ENCODE results near the gene C3orf20.
"Not testable (repeated sequence)": the region's sequence is repeated elsewhere in the genome, so short reads cannot be mapped to it uniquely, and the experiment has no call there.

Gene C3orf20

GRCh38 chr3:14730703-14731382 lies 55.9 kb downstream of the C3orf20 start:
- no peak for FAIRE-seq
- DNase-seq (ENCODE audit: extremely low spot score, insufficient read length, low read depth) = no peak

GRCh38 chr3:14740983-14741382 lies 66.0 kb downstream of the C3orf20 start:
- DNase-seq (ENCODE audit: extremely low spot score, insufficient read length, low read depth) = no peak

DNA sequence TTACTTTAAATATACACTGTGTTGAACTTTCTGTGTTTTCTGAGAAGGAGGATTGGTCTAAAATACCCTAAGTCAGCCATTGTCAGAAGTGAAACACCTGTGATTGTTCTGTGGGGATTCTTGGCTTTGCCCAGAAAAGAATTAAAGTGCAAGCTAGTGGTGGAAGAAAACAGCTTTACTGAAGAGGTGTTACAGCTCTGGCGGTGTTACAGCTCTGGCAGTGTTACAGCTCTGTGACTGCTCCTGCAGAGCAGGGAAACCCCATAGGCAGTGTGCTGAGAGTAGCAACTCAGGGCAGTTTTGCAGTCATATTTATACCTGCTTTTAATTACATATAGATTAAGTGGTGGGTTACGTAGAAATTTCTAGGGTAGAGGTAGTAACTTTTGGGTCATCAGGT lies 66.6 kb downstream of the C3orf20 start:
- DNase-seq (ENCODE audit: extremely low spot score, insufficient read length, low read depth) (no peak), FAIRE-seq (no peak)

More at GRCh38 chr3:14740983-14741382, 66.0 kb downstream of the C3orf20 start:
- no peak for FAIRE-seq

- no peak for FAIRE-seq
- no peak for DNase-seq (ENCODE audit: extremely low spot score, insufficient read length, low read depth)
Observed at GRCh38 chr3:14744556-14744955, 69.6 kb downstream of the C3orf20 start.

GRCh38 chr3:14750650-14751049 lies 75.7 kb downstream of the C3orf20 start:
- no peak for DNase-seq (ENCODE audit: extremely low spot score, insufficient read length, low read depth)
- no peak for FAIRE-seq

- DNase-seq (ENCODE audit: extremely low spot score, insufficient read length, low read depth); FAIRE-seq: not testable (repeated sequence)
Observed at GRCh38 chr3:14752979-14753378, 78.0 kb downstream of the C3orf20 start.

DNA sequence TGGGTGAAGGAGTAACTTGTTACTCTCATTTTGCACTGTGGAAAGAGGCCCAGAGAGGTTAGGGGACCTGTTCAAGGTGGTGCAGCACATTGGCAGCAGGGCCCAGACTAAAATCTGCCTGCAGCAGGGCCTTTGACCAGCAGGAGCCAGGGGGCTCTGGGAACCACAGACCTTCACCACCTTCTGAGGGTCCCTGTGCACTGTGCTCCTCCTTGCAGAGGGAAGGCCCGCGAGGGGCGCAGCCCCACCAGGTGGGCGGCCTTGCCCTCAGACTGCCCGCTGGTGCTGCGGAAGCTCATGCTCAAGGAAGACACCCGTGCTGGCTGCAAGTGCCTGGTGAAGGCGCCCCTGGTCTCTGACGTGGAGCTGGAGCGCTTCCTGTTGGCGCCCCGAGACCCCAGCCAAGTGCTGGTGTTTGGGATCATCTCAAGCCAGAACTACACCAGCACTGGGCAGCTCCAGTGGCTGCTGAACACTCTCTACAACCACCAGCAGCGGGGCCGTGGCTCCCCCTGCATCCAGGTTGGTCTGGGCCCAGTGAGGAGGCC lies 82.3 kb downstream of the C3orf20 start:
- no peak for DNase-seq (ENCODE audit: extremely low spot score, insufficient read length, low read depth)
- no peak for FAIRE-seq

DNA sequence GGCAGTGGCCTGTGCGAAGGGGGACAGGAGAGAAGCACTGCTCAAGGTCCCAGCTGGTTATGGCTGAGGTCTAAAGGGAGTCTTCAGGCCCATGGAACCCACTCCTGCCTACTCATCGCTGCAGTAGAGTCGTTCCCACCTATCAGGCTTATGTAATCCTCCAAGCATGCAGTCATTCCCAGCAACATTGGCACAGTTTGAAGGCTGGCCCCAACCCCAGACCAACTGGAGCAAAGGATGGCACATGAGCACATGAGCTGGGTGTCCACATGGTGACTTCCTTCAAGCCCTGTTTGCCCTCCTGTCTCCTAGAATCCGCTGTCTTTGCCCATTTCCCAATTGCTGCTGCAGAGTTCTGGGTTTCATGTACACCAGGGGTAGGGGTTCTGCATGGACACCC lies 83.4 kb downstream of the C3orf20 start:
- FAIRE-seq (no peak), DNase-seq (ENCODE audit: extremely low spot score, insufficient read length, low read depth) (no peak)

DNA sequence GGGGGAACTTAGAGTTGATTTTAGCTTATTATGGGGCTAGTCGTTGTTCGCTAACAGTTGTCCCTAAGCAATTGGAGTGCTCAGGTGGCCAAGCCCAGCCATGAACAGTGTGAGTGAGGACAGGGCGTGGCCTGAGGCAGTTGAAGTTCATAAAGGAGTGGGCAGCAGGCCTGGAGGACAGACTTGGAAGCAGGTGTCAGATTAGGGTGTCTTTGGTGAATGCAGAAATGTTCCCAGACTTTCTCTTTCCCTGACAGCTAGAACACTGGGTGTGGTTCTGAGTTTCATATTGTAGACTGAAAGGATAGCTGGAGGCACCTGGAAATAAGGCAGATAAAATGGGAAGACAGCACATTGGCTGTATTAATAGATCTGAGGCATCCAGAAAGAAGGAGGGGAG lies 84.0 kb downstream of the C3orf20 start:
- DNase-seq (ENCODE audit: extremely low spot score, insufficient read length, low read depth) = no peak
- FAIRE-seq = no peak

DNA sequence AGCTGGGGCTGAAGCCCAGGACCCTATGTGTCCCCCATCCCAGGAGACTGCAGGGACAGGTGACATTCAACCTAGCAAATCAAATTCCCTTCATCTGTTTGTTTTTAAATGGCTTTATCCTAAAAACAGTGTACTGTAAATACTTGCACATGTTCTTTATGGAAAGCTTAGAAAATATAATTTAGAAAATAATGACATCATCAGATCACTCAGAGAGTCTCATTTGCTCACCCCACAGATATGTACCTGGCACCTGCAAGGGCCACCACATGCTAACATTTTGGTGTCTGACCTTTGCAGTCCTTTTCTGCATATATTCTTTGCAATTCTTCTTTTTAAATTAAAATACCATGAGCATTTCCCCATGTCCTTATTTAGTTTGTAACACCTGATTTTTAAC lies 85.2 kb downstream of the C3orf20 start:
- FAIRE-seq = no peak
- DNase-seq (ENCODE audit: extremely low spot score, insufficient read length, low read depth) = no peak

DNA sequence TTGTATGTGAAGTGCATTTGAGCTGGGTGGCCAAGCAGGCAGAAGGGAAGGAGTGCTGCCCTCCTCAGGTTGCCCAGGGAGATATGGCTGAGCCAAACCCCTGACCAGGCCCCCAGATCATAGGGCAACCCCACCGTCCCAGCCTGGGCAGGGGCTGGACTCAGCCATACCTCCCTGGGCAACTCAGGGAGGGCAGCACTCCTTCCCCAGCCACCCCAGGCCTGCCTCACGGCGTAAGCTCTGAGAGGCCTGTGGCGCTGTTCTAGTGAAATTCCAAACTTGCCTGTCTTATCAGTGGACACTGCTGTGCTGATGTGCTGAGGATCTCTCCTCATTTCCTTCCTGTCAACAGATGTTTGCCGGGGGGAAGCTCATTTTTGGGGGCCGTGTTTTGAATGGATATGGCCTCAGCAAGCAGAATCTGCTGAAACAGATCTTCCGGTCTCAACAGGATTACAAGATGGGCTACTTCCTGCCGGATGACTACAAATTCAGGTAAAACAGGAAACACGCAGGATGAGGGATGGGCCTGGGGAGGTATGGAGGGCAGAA lies 86.3 kb downstream of the C3orf20 start:
- no peak for FAIRE-seq
- no peak for DNase-seq (ENCODE audit: extremely low spot score, insufficient read length, low read depth)

- no peak for DNase-seq (ENCODE audit: extremely low spot score, insufficient read length, low read depth)
- no peak for FAIRE-seq
Observed at GRCh38 chr3:14761866-14762265, 86.9 kb downstream of the C3orf20 start.

DNA sequence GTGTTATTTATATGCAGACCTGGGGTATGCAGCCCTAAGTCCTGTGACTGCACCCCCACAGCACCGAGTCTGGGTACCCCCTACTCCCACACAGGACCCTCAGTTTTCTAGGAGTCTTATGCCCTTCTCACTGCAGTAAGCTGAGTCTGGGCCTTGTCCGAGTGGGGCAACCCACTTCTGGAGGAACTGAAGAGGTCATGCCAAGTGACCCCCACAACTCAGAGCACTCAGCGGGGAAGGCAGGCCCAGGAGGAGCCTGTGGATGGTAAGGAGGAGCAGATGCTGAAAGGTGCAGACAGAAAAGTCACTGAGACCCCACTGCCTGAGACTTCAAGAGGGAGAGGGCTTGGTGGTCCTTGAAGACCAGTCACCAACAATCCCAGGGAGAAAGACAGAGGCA lies 87.8 kb downstream of the C3orf20 start:
- FAIRE-seq (no peak), DNase-seq (ENCODE audit: extremely low spot score, insufficient read length, low read depth) (no peak)

- FAIRE-seq = no peak
Observed at GRCh38 chr3:14764331-14765059, 89.6 kb downstream of the C3orf20 start.

GRCh38 chr3:14765060-14765400 lies 90.1 kb downstream of the C3orf20 start:
- DNase-seq (ENCODE audit: extremely low spot score, insufficient read length, low read depth) (no peak), FAIRE-seq (no peak)

More at GRCh38 chr3:14764331-14765059, 89.6 kb downstream of the C3orf20 start:
- no peak for DNase-seq (ENCODE audit: extremely low spot score, insufficient read length, low read depth)

- DNase-seq (ENCODE audit: extremely low spot score, insufficient read length, low read depth) (no peak), FAIRE-seq (no peak)
Observed at GRCh38 chr3:14765576-14766427, 90.9 kb downstream of the C3orf20 start.

DNA sequence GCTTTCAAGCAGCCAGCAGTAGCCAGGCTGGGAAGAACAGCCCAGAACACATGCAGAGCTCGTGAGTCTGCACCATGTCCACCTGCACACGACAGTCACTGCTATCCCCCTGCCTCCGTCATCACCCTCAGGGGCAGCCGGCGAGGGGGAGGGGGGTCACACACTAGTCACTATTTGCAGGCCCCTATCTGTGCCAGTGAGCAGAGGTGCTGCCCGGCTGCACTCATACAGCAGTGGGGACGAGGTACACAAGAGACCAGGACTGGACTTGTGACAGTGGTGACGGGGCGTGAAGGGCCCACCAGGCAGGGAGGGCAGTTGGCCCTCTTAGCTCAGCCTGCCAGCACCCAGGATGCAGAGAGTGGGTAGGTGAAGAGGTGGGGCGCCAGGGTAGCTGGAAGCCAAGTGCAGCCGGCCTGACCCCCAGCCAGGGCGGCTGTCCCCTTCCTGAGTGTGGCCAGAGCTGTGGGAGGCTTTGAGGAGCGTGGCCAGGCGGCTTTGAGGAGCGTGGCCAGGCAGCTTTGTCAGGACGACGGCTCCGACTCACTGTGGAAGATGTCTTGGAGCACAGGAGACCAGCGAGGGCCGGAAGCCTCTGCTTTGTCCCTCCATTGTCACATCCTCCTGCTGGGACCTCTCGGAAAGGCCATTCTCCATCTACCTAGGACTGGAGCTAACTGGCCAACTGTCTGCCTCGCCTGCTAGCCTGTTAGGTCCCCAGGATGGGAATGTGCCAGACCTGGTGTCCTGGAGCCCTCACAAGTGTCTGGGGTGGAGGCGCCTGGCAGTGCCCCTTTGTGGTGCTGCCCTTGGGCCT lies 91.7 kb downstream of the C3orf20 start:
- no peak for DNase-seq (ENCODE audit: extremely low spot score, insufficient read length, low read depth)
- no peak for FAIRE-seq

DNA sequence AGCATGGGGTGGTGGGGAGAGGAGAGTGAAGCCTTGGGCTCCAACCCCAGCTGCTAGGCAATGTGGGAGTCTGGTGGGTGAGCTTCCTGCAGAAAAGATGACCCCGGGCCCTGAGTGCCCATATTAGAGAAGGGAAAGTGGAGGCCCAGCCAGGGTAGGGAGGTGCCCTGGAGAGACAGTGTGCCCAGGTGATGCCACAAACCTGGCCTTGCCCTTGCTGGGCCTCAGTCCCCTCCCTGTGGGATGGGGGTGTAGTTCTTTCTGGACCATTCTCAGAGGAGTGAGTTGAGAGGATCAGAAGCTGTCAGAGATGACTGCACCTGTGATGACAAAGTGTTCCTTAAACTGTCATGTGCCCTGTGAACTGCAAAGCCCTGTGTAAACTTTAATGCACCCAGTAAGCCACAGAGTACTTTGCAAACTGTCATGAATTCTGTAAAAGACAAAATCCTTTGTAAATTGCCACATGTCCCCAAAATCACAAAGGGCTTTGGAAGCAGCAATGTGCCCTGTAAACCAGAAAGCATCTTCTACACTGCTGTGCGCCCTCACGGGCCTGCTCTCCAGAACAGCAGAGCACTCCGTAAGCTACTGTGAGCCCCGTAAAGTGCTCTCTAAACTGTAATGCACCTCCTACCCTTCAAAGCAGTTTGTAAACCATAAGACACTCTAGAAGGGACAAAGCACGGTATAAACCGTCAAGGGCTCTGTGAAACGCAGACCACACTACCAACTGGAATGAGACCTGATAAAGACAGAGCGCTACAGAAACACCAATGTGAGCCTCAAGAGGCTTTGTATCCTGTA lies 92.5 kb downstream of the C3orf20 start:
- DNase-seq (ENCODE audit: extremely low spot score, insufficient read length, low read depth) (no peak), FAIRE-seq (no peak)

All from GM18507 (cell line).